K562 (cell line): ENCODE results near the gene LDLR. TPM values are rescaled to one million over a fixed set of nuclear protein-coding genes. Genes with fewer than 3 reads are reported as not detected.

Experiments used
- ATAC-seq: fragments of 200-7000 bp; cut with Tn5 transposase; 3 replicates; pipeline ENCODE4 v1.9.1; 2020; ENCODE audit warnings: moderate library complexity
- BruUV-seq: library from RNA; stranded (reverse); fragments of 400-500 nt; replicated peaks from 2 replicates; lab custom pipeline; 2021; lab: Mats Ljungman, UMichigan
- CTCF ChIA-PET: fragments of 300-600 bp; formaldehyde crosslinking; extraction: SDS; loops from one replicate; lab custom pipeline; 2021; ENCODE audit warnings: low intra/inter-chr PET ratio; lab: Yijun Ruan, JAX
- POLR2A ChIA-PET: fragments of 300-600, 350-650 bp; sonication (Branson Sonifier 250); formaldehyde crosslinking; extraction: SDS; loops from one replicate; lab custom pipeline; 2021; ENCODE audit warnings: antibody characterized with exemption, inconsistent platforms; lab: Yijun Ruan, JAX
- DNase-seq, 4 experiments: peaks; one replicate each; pipeline versions ENCODE4 v3.0.0 to v3.0.0-alpha.2; 2011 to 2018; ENCODE audit warnings: low spot score in 3 of 4, mixed read lengths in 3 of 4; ENCODE audit errors: extremely low read depth in 1 of 4
- FAIRE-seq: peaks from 2 replicates; lab custom pipeline; 2011; peaks lifted over from hg19 to GRCh38; lab: Jason Lieb, UNC
- H2AFZ ChIP-seq: 2 replicates; pipeline ENCODE4 v1.6.0; 2011; ENCODE audit warnings: low read depth, low read length, control low read depth, inconsistent platforms
- H3K27ac ChIP-seq: fragments of 200-600 bp; 3 replicates; pipeline ENCODE4 v1.8.0; 2011; ENCODE audit warnings: low read depth, mild to moderate bottlenecking, control low read depth, inconsistent platforms, low read length, moderate library complexity, mixed read lengths; ENCODE audit errors: extremely low read depth
- H3K27me3 ChIP-seq, 2 experiments: fragments of 300-600 bp in 1 of 2; 2 replicates in 1 of 2; 3 replicates in 1 of 2; pipeline versions ENCODE4 v1.6.0 to v1.8.0; 2011; ENCODE audit warnings: inconsistent platforms in 2 of 2, low read length in 2 of 2, mild to moderate bottlenecking in 1 of 2, mixed read lengths in 1 of 2, moderate library complexity in 1 of 2; ENCODE audit not compliant: control insufficient read depth in 2 of 2, insufficient read depth in 2 of 2
- H3K36me3 ChIP-seq: fragments of 300-600 bp; 3 replicates; pipeline ENCODE4 v1.8.0; 2011; ENCODE audit warnings: mild to moderate bottlenecking, low read length, inconsistent platforms; ENCODE audit not compliant: control insufficient read depth, insufficient read depth
- H3K4me1 ChIP-seq, 2 experiments: fragments of 200-600 bp in 1 of 2; replicated peaks in 1 of 2; 2 replicates in 1 of 2; 3 replicates in 1 of 2; pipeline versions ENCODE4 v1.5.1 to v1.8.0; 2011; ENCODE audit warnings: inconsistent platforms in 2 of 2, low read length in 2 of 2, mild to moderate bottlenecking in 1 of 2, mixed read lengths in 1 of 2, moderate library complexity in 1 of 2; ENCODE audit not compliant: control insufficient read depth in 2 of 2, insufficient read depth in 2 of 2
- H3K4me2 ChIP-seq: 2 replicates; pipeline ENCODE4 v1.6.1; 2011; ENCODE audit warnings: low read length, control low read depth, inconsistent platforms, mixed read lengths; ENCODE audit not compliant: insufficient read depth
- H3K4me3 ChIP-seq: fragments of 200-600 bp; sonication (generic), shearing (Covaris generic); 2 replicates; pipeline ENCODE4 v1.5.1; 2016; ENCODE audit warnings: control low read depth, inconsistent platforms
- H3K79me2 ChIP-seq: fragments of 200-600 bp; 3 replicates; pipeline ENCODE4 v1.8.0; 2011; ENCODE audit warnings: low read length, inconsistent platforms; ENCODE audit not compliant: control insufficient read depth, insufficient read depth
- H3K9ac ChIP-seq, 2 experiments: 2 replicates each; pipeline versions ENCODE4 v1.6.0 to v1.6.1; 2011; ENCODE audit warnings: low read depth in 2 of 2, low read length in 2 of 2, control low read depth in 1 of 2, inconsistent platforms in 1 of 2, mild to moderate bottlenecking in 1 of 2, mixed read lengths in 1 of 2; ENCODE audit not compliant: insufficient read depth in 1 of 2
- H3K9me1 ChIP-seq: one replicate; pipeline ENCODE4 v1.6.0; 2011; ENCODE audit warnings: inconsistent platforms, mild to moderate bottlenecking, low read length, moderate library complexity; ENCODE audit not compliant: control insufficient read depth, insufficient read depth
- H3K9me3 ChIP-seq: replicated peaks from 2 replicates; pipeline ENCODE4 v1.5.1; 2011; ENCODE audit warnings: low read depth, low read length, inconsistent platforms; ENCODE audit not compliant: control insufficient read depth, insufficient read depth
- H4K20me1 ChIP-seq: replicated peaks from 2 replicates; pipeline ENCODE4 v1.6.1; 2011; ENCODE audit warnings: low read length, inconsistent platforms, mixed read lengths; ENCODE audit not compliant: control insufficient read depth, insufficient read depth
- HDGF ChIP-seq: fragments of 450-650 bp; IDR thresholded peaks from 2 replicates; pipeline ENCODE4 v1.6.1; 2016
- KHSRP ChIP-seq: fragments of 450-650 bp; IDR thresholded peaks from 2 replicates; pipeline ENCODE4 v1.6.1; 2017
- MAFF ChIP-seq: IDR thresholded peaks from 2 replicates; pipeline ENCODE4 v1.6.1; 2012; ENCODE audit warnings: low read length, improper control_type of control experiment
- RHOXF2B ChIP-seq: fragments of 250-450 bp; sonication (Bioruptor Pico); conservative IDR thresholded peaks from 2 replicates; pipeline ENCODE4 v1.5.1; 2021
- SMAD1 ChIP-seq: fragments of 150-350 bp; IDR thresholded peaks from 2 replicates; pipeline ENCODE4 v1.6.1; 2014; ENCODE audit warnings: low read length, low read depth; ENCODE audit not compliant: partially characterized antibody
- SP1 ChIP-seq: sonication (generic); formaldehyde crosslinking; IDR thresholded peaks from 2 replicates; pipeline ENCODE4 v1.8.1; 2022; ENCODE audit warnings: mild to moderate bottlenecking, missing genetic modification reagents
- TCF7 ChIP-seq: sonication (generic); IDR thresholded peaks from 2 replicates; pipeline ENCODE4 v1.6.1; 2016; ENCODE audit warnings: antibody characterized with exemption, borderline replicate concordance
- ZNF347 ChIP-seq: fragments of 450-650 bp; formaldehyde crosslinking; IDR thresholded peaks from 2 replicates; pipeline ENCODE4 v1.4.0; 2020; ENCODE audit warnings: low read depth, mild to moderate bottlenecking, moderate library complexity
- WGBS: fragments of 100-300 bp; shearing (Covaris generic); methylation state at CpG from one replicate; pipeline ENCODE4 v1.1.6; 2016; ENCODE audit warnings: low coverage, mixed read lengths; ENCODE audit not compliant: insufficient coverage; ENCODE audit errors: missing lambda C conversion rate; 5-methylcytosine and 5-hydroxymethylcytosine counted together
- in situ Hi-C: fragments of 300-500 bp; cut with MboI; formaldehyde crosslinking; loops from 4 replicates; pipeline ENCODE4 v1.15.0; 2018; ENCODE audit warnings: inconsistent platforms, mixed read lengths
- intact Hi-C: fragments of 100-400 bp; cut with micrococcal nuclease; formaldehyde crosslinking; loops from 2 replicates; pipeline ENCODE4 v1.14.2; 2022
- polyA plus RNA-seq, 8 experiments: library from polyadenylated mRNA; depleted of rRNA in 4 of 8; stranded (reverse) in 5 of 8; unstranded in 3 of 8; fragments of >200 nt; fragmentation: Nextera tagmentation in 2 of 8; fragmentation: Illumina TruSeq in 1 of 8; extraction: Ambion mirVana in 2 of 8; extraction: Trizol in 1 of 8; gene quantifications; 2 replicates each; pipeline versions ENCODE4 v1.2.1 to v1.2.3, GENCODE V29; 2011 to 2014; ENCODE audit warnings: inconsistent platforms in 1 of 8, missing spikeins in 1 of 8
- total RNA-seq, 7 experiments: library from RNA; depleted of rRNA in 6 of 7; stranded (reverse); fragments of >200 nt in 6 of 7; fragmentation: Illumina TruSeq in 2 of 7; extraction: Trizol in 2 of 7; gene quantifications; 2 replicates each; pipeline versions ENCODE4 v1.2.1 to v1.2.3, GENCODE V29; 2011 to 2021; ENCODE audit warnings: low replicate concordance in 1 of 7
- TF ChIP-seq, protein P1 (sequence below): sonication (generic); formaldehyde crosslinking; IDR thresholded peaks from 2 replicates; pipeline ENCODE4 v1.8.1; 2023; ENCODE audit warnings: mild to moderate bottlenecking, missing genetic modification reagents
- TF ChIP-seq, protein P2 (sequence below): fragments of 450-650 bp; formaldehyde crosslinking; IDR thresholded peaks from 2 replicates; pipeline ENCODE4 v1.4.0; 2020; ENCODE audit warnings: mild to moderate bottlenecking, moderate library complexity
- TF ChIP-seq, protein P3 (sequence below), 2 experiments: fragments of 150-350 bp in 1 of 2; IDR thresholded peaks; 2 replicates each; pipeline ENCODE4 v1.6.1; 2012 to 2016; ENCODE audit warnings: low read depth in 2 of 2, low read length in 2 of 2, mild to moderate bottlenecking in 1 of 2, moderate library complexity in 1 of 2

Gene LDLR
- total and polyA plus RNA-seq, 9 of the 15 experiments (the other 6 are each of a cell fraction or from before 2014, with no cell fraction given): 19.9 to 114 (median 56.3) TPM

- ATAC-seq: peak; percentile 91
- H3K79me2 ChIP-seq: peaks cover 70% of the 10 kb centered on the region
- H3K9me1 ChIP-seq: peaks cover 3% of the 10 kb centered on the region
- peak overlapping the region; percentile 97 for H3K4me2 ChIP-seq
- 0% methylated on average over 20 of the region's 64 CpGs for WGBS
- peak overlapping the region; percentile 97 to 99 for H3K9ac ChIP-seq
- POLR2A ChIA-PET: interaction anchor here (0.7 to 6.1 kb wide), 10 partner anchors 8 to 160 kb away, joined by 3 to 54 read pairs (median 4); no protein-coding TSS in a partner anchor
- CTCF ChIA-PET: no interaction called here
- in situ Hi-C loops: no loop called here
- H3K27ac ChIP-seq: peak overlapping the region; percentile 92
- H2AFZ ChIP-seq: no peak overlapping the region
- no peaks in the 10 kb centered on the region for H3K9me3 ChIP-seq
- peak overlapping the region; percentile 98 for H3K4me3 ChIP-seq
- H3K36me3 ChIP-seq: peaks cover 47% of the 10 kb centered on the region
- no TSS peak for BruUV-seq
- peaks cover 46% of the 10 kb centered on the region for H4K20me1 ChIP-seq
- peak; percentile 90 to 98 (median 94) for DNase-seq
- FAIRE-seq: no peak
- peaks cover 46 to 64% of the 10 kb centered on the region in 2 experiments for H3K4me1 ChIP-seq
- intact Hi-C loops: loop anchor here (5.0 kb wide), 1 partner anchor 53 kb away; no protein-coding TSS in a partner anchor
- H3K27me3 ChIP-seq: no peaks in the 10 kb centered on the region
- TF ChIP-seq HDGF (no peak), SMAD1 (no peak), ZNF347 (CRISPR knock-in tag) (no peak), SP1 (peak; percentile 67; the same call in 1 of the 2 replicates), MAFF (no peak), RHOXF2B (no peak), KHSRP (no peak), TCF7 (no peak)
- TF ChIP-seq, protein P1, sequence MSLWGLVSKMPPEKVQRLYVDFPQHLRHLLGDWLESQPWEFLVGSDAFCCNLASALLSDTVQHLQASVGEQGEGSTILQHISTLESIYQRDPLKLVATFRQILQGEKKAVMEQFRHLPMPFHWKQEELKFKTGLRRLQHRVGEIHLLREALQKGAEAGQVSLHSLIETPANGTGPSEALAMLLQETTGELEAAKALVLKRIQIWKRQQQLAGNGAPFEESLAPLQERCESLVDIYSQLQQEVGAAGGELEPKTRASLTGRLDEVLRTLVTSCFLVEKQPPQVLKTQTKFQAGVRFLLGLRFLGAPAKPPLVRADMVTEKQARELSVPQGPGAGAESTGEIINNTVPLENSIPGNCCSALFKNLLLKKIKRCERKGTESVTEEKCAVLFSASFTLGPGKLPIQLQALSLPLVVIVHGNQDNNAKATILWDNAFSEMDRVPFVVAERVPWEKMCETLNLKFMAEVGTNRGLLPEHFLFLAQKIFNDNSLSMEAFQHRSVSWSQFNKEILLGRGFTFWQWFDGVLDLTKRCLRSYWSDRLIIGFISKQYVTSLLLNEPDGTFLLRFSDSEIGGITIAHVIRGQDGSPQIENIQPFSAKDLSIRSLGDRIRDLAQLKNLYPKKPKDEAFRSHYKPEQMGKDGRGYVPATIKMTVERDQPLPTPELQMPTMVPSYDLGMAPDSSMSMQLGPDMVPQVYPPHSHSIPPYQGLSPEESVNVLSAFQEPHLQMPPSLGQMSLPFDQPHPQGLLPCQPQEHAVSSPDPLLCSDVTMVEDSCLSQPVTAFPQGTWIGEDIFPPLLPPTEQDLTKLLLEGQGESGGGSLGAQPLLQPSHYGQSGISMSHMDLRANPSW: no peak
- TF ChIP-seq, protein P2, sequence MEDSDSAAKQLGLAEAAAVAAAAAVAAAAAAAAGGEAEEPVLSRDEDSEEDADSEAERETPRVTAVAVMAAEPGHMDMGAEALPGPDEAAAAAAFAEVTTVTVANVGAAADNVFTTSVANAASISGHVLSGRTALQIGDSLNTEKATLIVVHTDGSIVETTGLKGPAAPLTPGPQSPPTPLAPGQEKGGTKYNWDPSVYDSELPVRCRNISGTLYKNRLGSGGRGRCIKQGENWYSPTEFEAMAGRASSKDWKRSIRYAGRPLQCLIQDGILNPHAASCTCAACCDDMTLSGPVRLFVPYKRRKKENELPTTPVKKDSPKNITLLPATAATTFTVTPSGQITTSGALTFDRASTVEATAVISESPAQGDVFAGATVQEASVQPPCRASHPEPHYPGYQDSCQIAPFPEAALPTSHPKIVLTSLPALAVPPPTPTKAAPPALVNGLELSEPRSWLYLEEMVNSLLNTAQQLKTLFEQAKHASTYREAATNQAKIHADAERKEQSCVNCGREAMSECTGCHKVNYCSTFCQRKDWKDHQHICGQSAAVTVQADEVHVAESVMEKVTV (CRISPR knock-in tag): no peak
- TF ChIP-seq, protein P3, sequence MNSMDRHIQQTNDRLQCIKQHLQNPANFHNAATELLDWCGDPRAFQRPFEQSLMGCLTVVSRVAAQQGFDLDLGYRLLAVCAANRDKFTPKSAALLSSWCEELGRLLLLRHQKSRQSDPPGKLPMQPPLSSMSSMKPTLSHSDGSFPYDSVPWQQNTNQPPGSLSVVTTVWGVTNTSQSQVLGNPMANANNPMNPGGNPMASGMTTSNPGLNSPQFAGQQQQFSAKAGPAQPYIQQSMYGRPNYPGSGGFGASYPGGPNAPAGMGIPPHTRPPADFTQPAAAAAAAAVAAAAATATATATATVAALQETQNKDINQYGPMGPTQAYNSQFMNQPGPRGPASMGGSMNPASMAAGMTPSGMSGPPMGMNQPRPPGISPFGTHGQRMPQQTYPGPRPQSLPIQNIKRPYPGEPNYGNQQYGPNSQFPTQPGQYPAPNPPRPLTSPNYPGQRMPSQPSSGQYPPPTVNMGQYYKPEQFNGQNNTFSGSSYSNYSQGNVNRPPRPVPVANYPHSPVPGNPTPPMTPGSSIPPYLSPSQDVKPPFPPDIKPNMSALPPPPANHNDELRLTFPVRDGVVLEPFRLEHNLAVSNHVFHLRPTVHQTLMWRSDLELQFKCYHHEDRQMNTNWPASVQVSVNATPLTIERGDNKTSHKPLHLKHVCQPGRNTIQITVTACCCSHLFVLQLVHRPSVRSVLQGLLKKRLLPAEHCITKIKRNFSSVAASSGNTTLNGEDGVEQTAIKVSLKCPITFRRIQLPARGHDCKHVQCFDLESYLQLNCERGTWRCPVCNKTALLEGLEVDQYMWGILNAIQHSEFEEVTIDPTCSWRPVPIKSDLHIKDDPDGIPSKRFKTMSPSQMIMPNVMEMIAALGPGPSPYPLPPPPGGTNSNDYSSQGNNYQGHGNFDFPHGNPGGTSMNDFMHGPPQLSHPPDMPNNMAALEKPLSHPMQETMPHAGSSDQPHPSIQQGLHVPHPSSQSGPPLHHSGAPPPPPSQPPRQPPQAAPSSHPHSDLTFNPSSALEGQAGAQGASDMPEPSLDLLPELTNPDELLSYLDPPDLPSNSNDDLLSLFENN (IDR thresholded peaks at IDR 0.05; ENCODE audit: low read depth in 2 of 2, low read length in 2 of 2): no peak
Measured at GRCh38 chr19:11090264-11090996, 1.2 kb downstream of the LDLR start.
